ENCODE results near the gene INSIG1.

GRCh38 chr7:155341463-155341983, 43.8 kb downstream of the INSIG1 start:
- no peak for TF ChIP-seq CTCF (IDR thresholded peaks at IDR 0.05)
- no peak for TF ChIP-seq POLR2A (IDR thresholded peaks at IDR 0.05)

All from adrenal gland (tissue), 5 donors.